HCT116 (cell line): ENCODE results near the gene CAPN5. TPM values are rescaled to one million over a fixed set of nuclear protein-coding genes. Genes with fewer than 3 reads are reported as not detected.

Experiments
- ATAC-seq: fragments of 200-7000 bp; cut with Tn5 transposase; 2 replicates; pipeline ENCODE4 v1.9.1; 2020; ENCODE audit warnings: mild to moderate bottlenecking, moderate library complexity
- BruUV-seq: library from RNA; stranded (reverse); fragments of 400-500 nt; replicated peaks from 2 replicates; lab custom pipeline; 2021; lab: Mats Ljungman, UMichigan
- CTCF ChIA-PET: fragments of 300-600 bp; sonication (Branson Sonifier 250); formaldehyde crosslinking; loops from one replicate; lab custom pipeline; 2021; ENCODE audit warnings: antibody characterized with exemption; lab: Charles Lee
- POLR2A ChIA-PET: fragments of 300-600, 350-600 bp; sonication (Branson Sonifier 250); formaldehyde crosslinking; loops from one replicate; lab custom pipeline; 2021; ENCODE audit warnings: antibody characterized with exemption; lab: Charles Lee
- RAD21 ChIA-PET, 2 experiments: fragments of 300-600 bp; sonication (Branson Sonifier 250); formaldehyde crosslinking; loops; one replicate each; lab custom pipeline; 2023; ENCODE audit warnings: low total read pairs in 2 of 2; ENCODE audit not compliant: uncharacterized antibody in 2 of 2, unreplicated experiment in 2 of 2, low non-redundant PET in 1 of 2; lab: Charles Lee
- DNase-seq: peaks from one replicate; pipeline ENCODE4 v3.0.0-alpha.2; 2010; ENCODE audit warnings: low read depth, low spot score
- H2AFZ ChIP-seq: fragments of 200-600 bp; shearing (Covaris generic), sonication (generic); 2 replicates; pipeline ENCODE4 v1.6.1; 2017; ENCODE audit warnings: low read depth, mixed run types, mixed read lengths, antibody characterized with exemption, low read length; ENCODE audit not compliant: poor library complexity, severe bottlenecking
- H3K27ac ChIP-seq: 2 replicates; pipeline ENCODE4 v1.5.1; 2012; ENCODE audit warnings: low read depth, low read length
- H3K27me3 ChIP-seq: fragments of 200-600 bp; sonication (generic); 2 replicates; pipeline ENCODE4 v1.6.1; 2016; ENCODE audit warnings: mixed run types, low read length, mixed read lengths; ENCODE audit not compliant: insufficient read depth
- H3K36me3 ChIP-seq, 2 experiments: fragments of 200-500 bp in 1 of 2; fragments of 200-600 bp in 1 of 2; sonication (Bioruptor generic) in 1 of 2; sonication (generic) in 1 of 2; 2 replicates each; pipeline versions ENCODE4 v1.5.1 to v1.6.1; 2014 to 2016; ENCODE audit warnings: low read length in 2 of 2, inconsistent platforms in 1 of 2, mixed read lengths in 1 of 2, mixed run types in 1 of 2; ENCODE audit not compliant: insufficient read depth in 2 of 2, control insufficient read depth in 1 of 2
- H3K4me1 ChIP-seq, 2 experiments: fragments of 200-600 bp in 1 of 2; sonication (generic) in 1 of 2; 2 replicates each; pipeline versions ENCODE4 v1.5.1 to v1.6.1; 2012 to 2017; ENCODE audit warnings: low read length in 2 of 2, inconsistent platforms in 1 of 2, mild to moderate bottlenecking in 1 of 2, mixed read lengths in 1 of 2, mixed run types in 1 of 2, moderate library complexity in 1 of 2; ENCODE audit not compliant: insufficient read depth in 2 of 2, control insufficient read depth in 1 of 2
- H3K4me2 ChIP-seq: fragments of 200-600 bp; sonication (generic); 2 replicates; pipeline ENCODE4 v1.6.1; 2017; ENCODE audit warnings: mixed run types, low read length, mixed read lengths
- H3K4me3 ChIP-seq, 2 experiments: fragments of 200-600 bp in 1 of 2; sonication (generic) in 1 of 2; replicated peaks in 1 of 2; 2 replicates each; pipeline ENCODE4 v1.5.1; 2011 to 2016; ENCODE audit warnings: low read length in 2 of 2, control low read depth in 1 of 2, low read depth in 1 of 2, mild to moderate bottlenecking in 1 of 2, mixed read lengths in 1 of 2, mixed run types in 1 of 2
- H3K79me2 ChIP-seq: fragments of 200-600 bp; sonication (generic); 2 replicates; pipeline ENCODE4 v1.6.1; 2017; ENCODE audit warnings: mild to moderate bottlenecking, mixed run types, low read length, moderate library complexity, mixed read lengths; ENCODE audit not compliant: insufficient read depth
- H3K9ac ChIP-seq: fragments of 200-600 bp; sonication (generic); 2 replicates; pipeline ENCODE4 v1.6.1; 2016; ENCODE audit warnings: low read length, mixed read lengths
- H3K9me2 ChIP-seq: fragments of 200-600 bp; sonication (generic), shearing (Covaris generic); 2 replicates; pipeline ENCODE4 v1.6.1; 2017; ENCODE audit warnings: mixed run types, mild to moderate bottlenecking, moderate library complexity; ENCODE audit not compliant: insufficient read depth
- H3K9me3 ChIP-seq, 2 experiments: fragments of 200-500 bp in 1 of 2; fragments of 200-600 bp in 1 of 2; sonication (Bioruptor generic) in 1 of 2; sonication (generic) in 1 of 2; 2 replicates each; pipeline ENCODE4 v1.6.1; 2014 to 2017; ENCODE audit warnings: low read length in 2 of 2, mixed read lengths in 2 of 2, inconsistent platforms in 1 of 2, low read depth in 1 of 2, mild to moderate bottlenecking in 1 of 2, mixed run types in 1 of 2, moderate library complexity in 1 of 2; ENCODE audit not compliant: control insufficient read depth in 1 of 2, insufficient read depth in 1 of 2
- H4K20me1 ChIP-seq: fragments of 200-600 bp; sonication (generic), shearing (Covaris generic); 2 replicates; pipeline ENCODE4 v1.6.1; 2017; ENCODE audit warnings: mixed run types, mild to moderate bottlenecking, moderate library complexity; ENCODE audit not compliant: insufficient read depth
- CBX3 ChIP-seq: IDR thresholded peaks from 2 replicates; pipeline ENCODE4 v1.6.1; 2012; ENCODE audit warnings: low read depth
- ELF1 ChIP-seq: IDR thresholded peaks from 2 replicates; pipeline ENCODE4 v1.6.1; 2012; ENCODE audit warnings: low read depth, borderline replicate concordance
- EZH2 ChIP-seq: fragments of 200-600 bp; sonication (generic); IDR thresholded peaks from 2 replicates; pipeline ENCODE4 v1.6.1; 2017; ENCODE audit warnings: antibody characterized with exemption, mixed run types
- EZH2phosphoT487 ChIP-seq: fragments of 200-600 bp; IDR thresholded peaks from 2 replicates; pipeline ENCODE4 v1.6.1; 2018; ENCODE audit warnings: antibody characterized with exemption, borderline replicate concordance
- FOSL1 ChIP-seq: IDR thresholded peaks from 2 replicates; pipeline ENCODE4 v1.6.1; 2012; ENCODE audit warnings: low read depth
- POLR2A ChIP-seq: IDR thresholded peaks from 2 replicates; pipeline ENCODE4 v1.7.0; 2011; ENCODE audit warnings: borderline replicate concordance; ENCODE audit not compliant: insufficient read depth, insufficient read length; ENCODE audit errors: extremely low read depth
- RAD21 ChIP-seq: IDR thresholded peaks from 2 replicates; pipeline ENCODE4 v1.6.1; 2012; ENCODE audit warnings: low read depth, mild to moderate bottlenecking
- SP1 ChIP-seq: IDR thresholded peaks from 2 replicates; pipeline ENCODE4 v1.6.1; 2012; ENCODE audit warnings: low read depth
- SRF ChIP-seq: IDR thresholded peaks from 2 replicates; pipeline ENCODE4 v1.6.1; 2012; ENCODE audit warnings: low read depth
- intact Hi-C: fragments of 100-400 bp; cut with micrococcal nuclease; formaldehyde crosslinking; loops from 2 replicates; pipeline ENCODE4 v1.10.0; 2022
- total RNA-seq: library from RNA; stranded (reverse); gene quantifications from one replicate; pipeline ENCODE4 v1.2.1, GENCODE V29; 2021; ENCODE audit not compliant: unreplicated experiment
- TF ChIP-seq, protein P1 (sequence below): IDR thresholded peaks from 2 replicates; pipeline ENCODE4 v1.6.1; 2012
- TF ChIP-seq, protein P2 (sequence below): IDR thresholded peaks from 2 replicates; pipeline ENCODE4 v1.6.1; 2011; ENCODE audit warnings: mild to moderate bottlenecking, low read length, moderate library complexity; ENCODE audit not compliant: insufficient replicate concordance; ENCODE audit errors: extremely low read depth
- TF ChIP-seq, protein P3 (sequence below): IDR thresholded peaks from 2 replicates; pipeline ENCODE4 v1.6.1; 2012; ENCODE audit warnings: low read depth

The CAPN5 gene
- total RNA-seq, 1 experiment from 2014 or later = 8.6 TPM

DNA sequence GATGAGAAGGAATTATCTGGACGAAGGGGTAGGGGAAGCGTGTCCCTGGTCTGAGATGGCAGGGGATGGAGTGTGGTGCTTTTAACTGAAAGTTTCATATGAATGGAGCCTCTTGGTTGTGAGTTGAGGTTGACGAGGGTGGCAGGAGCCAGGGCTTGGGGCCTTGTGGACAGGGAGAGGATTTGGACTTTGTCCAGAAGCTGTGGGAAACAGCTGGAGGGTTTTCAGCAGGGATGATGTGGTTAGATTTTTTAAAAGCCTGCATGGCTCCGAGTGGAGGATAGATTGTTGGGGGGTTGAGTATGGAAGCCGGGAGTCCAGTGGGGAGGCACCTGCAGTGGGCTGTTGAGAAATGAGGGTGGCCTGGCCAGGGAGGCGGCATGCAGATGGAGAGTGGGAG lies 86.1 kb downstream of the CAPN5 start:
- no peaks in the 10 kb centered on the region for H3K79me2 ChIP-seq
- CTCF ChIA-PET = no interaction called here
- no peak overlapping the region for H2AFZ ChIP-seq
- no peaks in the 10 kb centered on the region for H3K9me3 ChIP-seq
- no peak for TF ChIP-seq EZH2
- no peak for TF ChIP-seq FOSL1
- TF ChIP-seq, protein P1, sequence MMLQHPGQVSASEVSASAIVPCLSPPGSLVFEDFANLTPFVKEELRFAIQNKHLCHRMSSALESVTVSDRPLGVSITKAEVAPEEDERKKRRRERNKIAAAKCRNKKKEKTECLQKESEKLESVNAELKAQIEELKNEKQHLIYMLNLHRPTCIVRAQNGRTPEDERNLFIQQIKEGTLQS = no peak
- TF ChIP-seq, protein P2, sequence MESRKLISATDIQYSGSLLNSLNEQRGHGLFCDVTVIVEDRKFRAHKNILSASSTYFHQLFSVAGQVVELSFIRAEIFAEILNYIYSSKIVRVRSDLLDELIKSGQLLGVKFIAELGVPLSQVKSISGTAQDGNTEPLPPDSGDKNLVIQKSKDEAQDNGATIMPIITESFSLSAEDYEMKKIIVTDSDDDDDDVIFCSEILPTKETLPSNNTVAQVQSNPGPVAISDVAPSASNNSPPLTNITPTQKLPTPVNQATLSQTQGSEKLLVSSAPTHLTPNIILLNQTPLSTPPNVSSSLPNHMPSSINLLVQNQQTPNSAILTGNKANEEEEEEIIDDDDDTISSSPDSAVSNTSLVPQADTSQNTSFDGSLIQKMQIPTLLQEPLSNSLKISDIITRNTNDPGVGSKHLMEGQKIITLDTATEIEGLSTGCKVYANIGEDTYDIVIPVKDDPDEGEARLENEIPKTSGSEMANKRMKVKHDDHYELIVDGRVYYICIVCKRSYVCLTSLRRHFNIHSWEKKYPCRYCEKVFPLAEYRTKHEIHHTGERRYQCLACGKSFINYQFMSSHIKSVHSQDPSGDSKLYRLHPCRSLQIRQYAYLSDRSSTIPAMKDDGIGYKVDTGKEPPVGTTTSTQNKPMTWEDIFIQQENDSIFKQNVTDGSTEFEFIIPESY = no peak
- TF ChIP-seq EZH2phosphoT487 = no peak
- TF ChIP-seq RAD21 = no peak
- TF ChIP-seq SP1 = no peak
- TF ChIP-seq CBX3 = no peak
- TF ChIP-seq POLR2A = no peak
- TF ChIP-seq SRF = no peak
- TF ChIP-seq, protein P3, sequence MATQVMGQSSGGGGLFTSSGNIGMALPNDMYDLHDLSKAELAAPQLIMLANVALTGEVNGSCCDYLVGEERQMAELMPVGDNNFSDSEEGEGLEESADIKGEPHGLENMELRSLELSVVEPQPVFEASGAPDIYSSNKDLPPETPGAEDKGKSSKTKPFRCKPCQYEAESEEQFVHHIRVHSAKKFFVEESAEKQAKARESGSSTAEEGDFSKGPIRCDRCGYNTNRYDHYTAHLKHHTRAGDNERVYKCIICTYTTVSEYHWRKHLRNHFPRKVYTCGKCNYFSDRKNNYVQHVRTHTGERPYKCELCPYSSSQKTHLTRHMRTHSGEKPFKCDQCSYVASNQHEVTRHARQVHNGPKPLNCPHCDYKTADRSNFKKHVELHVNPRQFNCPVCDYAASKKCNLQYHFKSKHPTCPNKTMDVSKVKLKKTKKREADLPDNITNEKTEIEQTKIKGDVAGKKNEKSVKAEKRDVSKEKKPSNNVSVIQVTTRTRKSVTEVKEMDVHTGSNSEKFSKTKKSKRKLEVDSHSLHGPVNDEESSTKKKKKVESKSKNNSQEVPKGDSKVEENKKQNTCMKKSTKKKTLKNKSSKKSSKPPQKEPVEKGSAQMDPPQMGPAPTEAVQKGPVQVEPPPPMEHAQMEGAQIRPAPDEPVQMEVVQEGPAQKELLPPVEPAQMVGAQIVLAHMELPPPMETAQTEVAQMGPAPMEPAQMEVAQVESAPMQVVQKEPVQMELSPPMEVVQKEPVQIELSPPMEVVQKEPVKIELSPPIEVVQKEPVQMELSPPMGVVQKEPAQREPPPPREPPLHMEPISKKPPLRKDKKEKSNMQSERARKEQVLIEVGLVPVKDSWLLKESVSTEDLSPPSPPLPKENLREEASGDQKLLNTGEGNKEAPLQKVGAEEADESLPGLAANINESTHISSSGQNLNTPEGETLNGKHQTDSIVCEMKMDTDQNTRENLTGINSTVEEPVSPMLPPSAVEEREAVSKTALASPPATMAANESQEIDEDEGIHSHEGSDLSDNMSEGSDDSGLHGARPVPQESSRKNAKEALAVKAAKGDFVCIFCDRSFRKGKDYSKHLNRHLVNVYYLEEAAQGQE = no peak
- TF ChIP-seq ELF1 = no peak
- POLR2A ChIA-PET = interaction anchor here (0.6 kb wide), 1 partner anchor 313 kb away, joined by 3 read pairs; no protein-coding TSS in a partner anchor
- RAD21 ChIA-PET = no interaction called here
- no peak for DNase-seq
- no peaks in the 10 kb centered on the region for H3K27me3 ChIP-seq
- intact Hi-C loops = no loop called here
- BruUV-seq = no TSS peak
- no peak for ATAC-seq
- no peak overlapping the region for H3K9ac ChIP-seq
- no peak overlapping the region for H3K4me3 ChIP-seq
- no peak overlapping the region for H3K27ac ChIP-seq
- H3K4me2 ChIP-seq = no peak overlapping the region
- no peaks in the 10 kb centered on the region for H3K4me1 ChIP-seq
- H3K36me3 ChIP-seq = no peaks in the 10 kb centered on the region
- H3K9me2 ChIP-seq = no peaks in the 10 kb centered on the region
- H4K20me1 ChIP-seq = no peaks in the 10 kb centered on the region
